ENCODE results near the gene PNMA6E.
A peak's percentile ranks its signal among the peaks of the same experiment; 100 is the strongest.

PNMA6E gene

GRCh38 chrX:153434801-153435200 is 33.7 kb upstream of the PNMA6E start:
- DNase-seq, result no peak

DNA sequence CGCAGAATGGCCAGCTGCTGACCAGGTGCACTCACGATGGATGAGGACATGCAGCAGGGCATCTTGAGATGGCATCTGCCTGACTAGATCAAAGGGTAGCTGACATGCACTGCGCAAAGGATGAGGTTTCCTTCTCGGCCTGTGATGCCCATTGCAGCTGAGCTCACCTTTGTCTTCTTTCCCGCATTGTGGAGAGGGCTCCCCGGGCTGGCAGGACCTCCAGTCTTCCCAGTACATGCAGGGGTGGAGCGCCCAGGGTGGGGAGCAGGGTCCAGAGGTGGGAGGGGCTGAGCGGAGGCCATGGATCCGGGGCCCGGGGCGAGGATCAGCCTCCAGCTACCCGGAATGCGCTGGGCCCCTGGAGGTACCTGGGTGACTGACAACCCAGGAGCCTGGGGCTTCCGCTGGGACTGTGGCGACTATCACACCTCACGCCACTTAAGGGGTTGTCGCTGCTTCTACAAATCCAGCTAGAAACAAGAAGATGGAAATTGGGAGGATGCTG is 32.7 kb upstream of the PNMA6E start:
- DNase-seq, result no peak

- no peak for DNase-seq
These were observed 32.1 kb upstream of the PNMA6E start for GRCh38 chrX:153433161-153433680.

DNA sequence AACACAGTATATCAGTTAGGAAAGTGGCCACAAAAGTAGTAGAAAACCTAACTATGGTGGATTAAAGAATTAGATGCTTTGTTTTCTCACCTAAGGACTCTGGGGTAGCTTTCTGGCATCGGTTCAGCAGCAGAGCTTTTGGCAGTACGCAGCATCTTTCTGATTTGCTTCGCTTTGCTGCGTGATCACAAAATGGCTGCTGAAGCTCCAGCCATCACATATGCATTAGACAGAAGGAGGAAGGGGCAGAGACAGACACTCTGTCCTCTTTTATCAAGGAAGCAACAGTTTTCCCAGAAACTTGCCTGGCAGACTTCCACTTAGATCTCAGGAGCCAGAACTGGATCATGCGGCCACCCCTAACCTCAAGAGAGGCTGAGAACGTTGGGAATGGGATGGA is 29.6 kb upstream of the PNMA6E start:
- DNase-seq, result no peak

- DNase-seq, result no peak
These were observed 25.1 kb upstream of the PNMA6E start for GRCh38 chrX:153426204-153426603.

GRCh38 chrX:153423652-153424051 is 22.5 kb upstream of the PNMA6E start:
- no peak for DNase-seq

DNA sequence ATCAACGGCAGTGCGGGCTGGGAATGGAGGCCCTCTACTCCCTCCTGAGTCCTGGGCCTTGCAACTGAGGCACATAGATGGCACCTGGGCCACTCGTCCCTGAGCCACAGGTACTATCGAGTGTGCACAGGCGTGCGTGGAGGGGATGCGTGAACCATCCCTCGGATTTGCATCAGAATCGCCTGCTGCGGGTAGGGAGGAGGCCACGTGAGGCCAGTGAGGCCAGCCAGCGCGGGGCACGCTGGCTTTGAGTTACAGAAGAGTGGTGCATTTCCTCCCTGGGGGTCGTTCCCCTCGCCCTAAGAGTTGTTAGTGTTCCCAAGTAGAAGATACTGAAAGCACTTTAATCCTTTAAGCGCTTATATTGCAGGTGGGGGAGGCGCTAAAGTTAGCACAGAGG is 20.7 kb upstream of the PNMA6E start:
- DNase-seq, result no peak

GRCh38 chrX:153420851-153421599 is 19.9 kb upstream of the PNMA6E start:
- no peak for DNase-seq

- no peak for DNase-seq
These were observed 16.5 kb upstream of the PNMA6E start for GRCh38 chrX:153417637-153418036.

DNA sequence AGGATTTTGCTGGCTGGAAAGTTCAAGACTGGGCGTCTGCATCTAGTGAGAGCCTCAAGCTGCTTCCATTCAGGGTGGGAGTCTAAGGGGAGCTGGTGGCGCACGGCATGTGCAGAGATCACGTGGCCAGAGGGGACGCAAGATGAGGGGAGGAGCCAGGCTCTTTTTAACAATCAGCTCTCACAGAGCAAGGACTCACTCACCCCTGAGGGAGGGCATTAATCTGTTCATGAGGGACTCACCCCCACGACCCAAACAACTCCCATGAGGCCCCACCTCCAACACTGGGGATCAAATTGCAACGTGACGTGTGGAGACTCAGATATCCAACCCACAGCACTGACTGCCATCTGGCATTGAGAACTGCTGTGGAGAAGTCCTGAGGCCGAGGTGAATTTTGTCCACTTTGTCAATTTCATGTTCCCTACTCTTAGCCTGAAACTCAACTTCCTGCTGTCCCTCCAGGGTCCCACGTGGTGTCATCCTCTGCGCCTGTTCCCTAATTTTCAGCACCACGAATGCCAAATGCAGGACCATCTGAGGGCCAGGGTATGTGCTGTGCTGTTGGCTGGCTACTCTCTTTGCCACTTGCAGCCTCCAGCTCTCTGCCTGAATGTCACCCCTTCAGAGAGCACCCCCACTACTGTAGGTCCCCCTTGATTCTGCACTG is 15.8 kb upstream of the PNMA6E start:
- DNase-seq, result no peak

DNA sequence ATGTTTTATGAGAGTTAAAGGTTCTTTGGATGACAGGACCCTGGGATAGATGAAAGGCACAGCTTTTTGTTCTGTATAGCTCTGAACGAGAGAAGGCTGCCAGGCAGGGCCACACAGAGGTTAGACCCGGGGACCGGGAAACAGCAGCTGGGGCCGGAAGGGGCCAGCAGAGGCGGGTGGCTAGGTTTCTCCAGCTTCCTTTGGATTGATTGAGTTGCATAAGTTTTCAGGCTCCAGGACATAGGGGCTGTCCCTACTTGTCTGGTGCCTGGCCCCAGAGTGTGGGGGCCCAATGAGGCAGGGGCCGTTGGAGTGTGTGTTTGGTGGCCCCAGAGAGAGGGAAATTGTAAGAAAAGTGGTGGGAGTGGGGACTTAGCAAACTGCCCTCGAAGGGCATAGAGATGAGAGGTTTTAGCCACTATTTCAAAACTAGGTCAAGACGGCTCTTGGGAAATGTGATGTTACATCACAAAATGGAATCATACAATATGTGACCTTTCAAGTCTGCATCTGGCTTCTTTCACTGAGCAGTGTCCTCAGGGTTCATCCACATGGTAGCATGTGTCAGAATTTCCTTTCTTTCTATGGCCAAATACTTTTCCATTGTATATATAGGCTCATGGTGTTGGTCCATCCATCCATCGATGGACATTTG is 13.8 kb upstream of the PNMA6E start:
- DNase-seq, result no peak

GRCh38 chrX:153413731-153414130 is 12.6 kb upstream of the PNMA6E start:
- DNase-seq, result no peak

- DNase-seq, result no peak
These were observed 11.9 kb upstream of the PNMA6E start for GRCh38 chrX:153412746-153413720.

DNA sequence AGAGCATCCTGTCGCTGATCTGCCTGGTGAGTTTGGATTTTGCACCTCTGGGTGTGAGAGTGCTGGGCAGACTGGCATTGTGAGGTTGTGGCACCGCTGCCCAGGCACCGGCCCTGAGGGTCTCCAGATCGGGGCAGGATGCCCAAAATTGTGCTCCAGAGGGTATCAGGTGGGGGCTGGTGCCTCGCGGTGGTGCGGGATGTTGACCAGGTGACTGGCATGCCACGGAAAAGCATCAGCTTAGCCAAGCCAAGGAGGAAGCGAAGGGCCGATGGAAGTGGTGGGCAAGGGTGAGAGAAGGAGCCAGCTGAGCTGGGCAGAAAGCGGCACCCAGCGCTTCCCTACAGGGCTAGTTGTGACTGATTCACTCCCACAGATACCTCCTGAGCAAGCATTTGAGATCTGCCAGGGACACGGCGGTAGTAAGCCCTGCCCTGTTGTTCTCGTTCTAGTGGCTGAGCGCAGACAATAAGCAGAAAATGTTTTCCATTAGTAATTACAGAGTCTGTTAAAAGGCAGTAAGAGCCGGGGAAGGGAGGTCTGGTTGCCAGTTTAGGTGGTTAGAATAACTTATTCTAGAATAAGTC is 10.9 kb upstream of the PNMA6E start:
- no peak for DNase-seq

GRCh38 chrX:153411255-153411987 is 10.3 kb upstream of the PNMA6E start, which contains the start of gene ZFP92:
TSS of gene ZFP92 (plus strand) at chrX:153411472. CDS start at chrX:153418323, 6,851 bp downstream.
- DNase-seq, result peak; percentile 56

- no peak for DNase-seq
These were observed 9.7 kb upstream of the PNMA6E start for GRCh38 chrX:153410888-153411254.

GRCh38 chrX:153410373-153410772 is 9.2 kb upstream of the PNMA6E start:
- no peak for DNase-seq

DNA sequence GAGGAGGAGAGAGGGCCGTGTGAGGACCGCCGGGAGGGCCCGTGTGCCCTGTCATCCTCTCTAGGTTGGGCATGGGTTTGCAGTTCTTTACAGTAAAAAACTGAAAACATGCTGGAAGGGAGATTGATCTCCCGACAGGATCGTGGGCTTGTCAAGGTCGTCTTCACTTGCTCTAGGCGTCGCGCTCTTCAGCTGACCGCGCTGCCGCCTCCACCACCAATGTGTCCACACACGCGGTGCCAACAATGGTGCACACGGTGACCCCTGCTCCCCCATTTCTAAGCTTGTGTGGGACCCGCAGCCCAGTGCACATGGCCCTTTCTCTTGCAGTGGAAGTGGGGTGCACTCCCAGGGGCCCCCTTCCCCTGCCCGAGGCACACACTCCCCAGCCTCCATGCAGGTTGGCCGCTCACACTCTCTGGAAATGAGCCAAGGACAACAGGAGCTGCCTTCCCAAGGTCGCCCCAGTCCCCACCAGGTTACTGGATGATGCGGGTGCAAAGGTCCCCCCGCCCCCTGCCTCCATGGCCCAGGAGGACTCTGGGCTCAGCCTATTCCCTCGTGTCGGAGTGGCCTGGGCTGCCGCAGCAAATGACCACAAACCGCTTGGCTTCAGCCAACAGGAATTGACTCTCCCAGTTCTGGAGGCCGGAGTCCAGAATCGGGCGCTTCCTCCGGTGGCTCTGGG is 8.4 kb upstream of the PNMA6E start:
- DNase-seq, result no peak

- DNase-seq, result no peak
These were observed 7.8 kb upstream of the PNMA6E start for GRCh38 chrX:153408871-153409351.

GRCh38 chrX:153408221-153408721 is 7.1 kb upstream of the PNMA6E start:
- DNase-seq, result no peak

All from activated T-cell treated with anti-CD3 and anti-CD28 coated beads, Interleukin-2, amount 50 U/mL, for 1 hour (primary cell).